Measurements from ENCODE around the gene YARS2. TPM values are rescaled to one million over a fixed set of nuclear protein-coding genes. Genes with fewer than 3 reads are reported as not detected.

YARS2 gene
- polyA plus RNA-seq, 1 donor (not counting 4 experiments of a cell fraction or from before 2014, with no cell fraction given) = 46.8 TPM

DNA sequence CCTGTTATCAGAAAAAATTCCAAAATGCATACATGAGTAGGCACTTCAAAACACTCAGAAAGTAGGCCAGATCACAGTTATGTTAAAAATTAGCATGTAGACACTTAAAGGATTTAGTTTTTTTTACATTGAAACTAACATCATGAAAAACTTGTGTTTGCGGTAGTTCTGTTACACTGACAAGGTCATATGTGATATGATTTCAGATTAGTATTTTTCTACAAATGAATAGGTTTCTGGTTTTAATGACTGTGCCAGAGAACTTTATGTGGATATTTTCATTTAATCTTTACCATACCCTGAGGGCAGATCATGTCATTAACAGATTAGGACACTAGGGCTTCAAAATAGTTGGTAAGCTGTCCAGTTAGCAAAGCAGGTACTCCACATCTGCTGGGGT is 20.7 kb downstream of the YARS2 start:
- FAIRE-seq = no peak

GRCh38 chr12:32727237-32727636 is 28.5 kb downstream of the YARS2 start:
- dilution Hi-C loops (cut with MboI; ENCODE audit: extremely low pct_ligation_motif_present, low sequenced_read_pairs) = no loop called here
- Histone ChIP-seq H3K9me1 (ENCODE audit: control insufficient read depth, extremely low read depth, insufficient read depth, low read length) (no peaks in the 10 kb centered on the region), H3K27ac (ENCODE audit: control insufficient read depth, insufficient read depth, low read length) (no peak overlapping the region), H3K4me2 (ENCODE audit: control insufficient read depth, extremely low read depth, insufficient read depth, low read depth, low read length) (no peak overlapping the region), H2AFZ (ENCODE audit: control insufficient read depth, low read length) (no peak overlapping the region), H3K9ac (ENCODE audit: control insufficient read depth, extremely low read depth, insufficient read depth, low read length) (no peak overlapping the region), H3K9me3 (ENCODE audit: control insufficient read depth, low read depth, low read length) (no peaks in the 10 kb centered on the region), H4K20me1 (ENCODE audit: control insufficient read depth, extremely low read depth, insufficient read depth, low read length) (no peaks in the 10 kb centered on the region), H3K27me3 (ENCODE audit: control insufficient read depth, extremely low read depth, insufficient read depth, low read length) (no peaks in the 10 kb centered on the region), H3K4me1 (ENCODE audit: control insufficient read depth, extremely low read depth, insufficient read depth, low read length) (no peaks in the 10 kb centered on the region), H3K36me3 (ENCODE audit: control insufficient read depth in 2 of 2, extremely low read depth in 1 of 2, insufficient read depth in 2 of 2, low read length in 2 of 2) (peaks cover 8 to 21% of the 10 kb centered on the region in 2 experiments), H3K79me2 (ENCODE audit: control insufficient read depth, insufficient read depth, low read length) (peaks cover 5% of the 10 kb centered on the region), H3K4me3 (ENCODE audit: control insufficient read depth in 2 of 3, extremely low read depth in 1 of 3, insufficient read depth in 2 of 3, low read depth in 1 of 3, low read length in 3 of 3) (no peak overlapping the region)
- DNase-seq (ENCODE audit: low read depth, low spot score) (no peak), FAIRE-seq (no peak)
- TF ChIP-seq EZH2 (IDR thresholded peaks at IDR 0.05; ENCODE audit: low read length) = no peak
- TF ChIP-seq, protein P1, sequence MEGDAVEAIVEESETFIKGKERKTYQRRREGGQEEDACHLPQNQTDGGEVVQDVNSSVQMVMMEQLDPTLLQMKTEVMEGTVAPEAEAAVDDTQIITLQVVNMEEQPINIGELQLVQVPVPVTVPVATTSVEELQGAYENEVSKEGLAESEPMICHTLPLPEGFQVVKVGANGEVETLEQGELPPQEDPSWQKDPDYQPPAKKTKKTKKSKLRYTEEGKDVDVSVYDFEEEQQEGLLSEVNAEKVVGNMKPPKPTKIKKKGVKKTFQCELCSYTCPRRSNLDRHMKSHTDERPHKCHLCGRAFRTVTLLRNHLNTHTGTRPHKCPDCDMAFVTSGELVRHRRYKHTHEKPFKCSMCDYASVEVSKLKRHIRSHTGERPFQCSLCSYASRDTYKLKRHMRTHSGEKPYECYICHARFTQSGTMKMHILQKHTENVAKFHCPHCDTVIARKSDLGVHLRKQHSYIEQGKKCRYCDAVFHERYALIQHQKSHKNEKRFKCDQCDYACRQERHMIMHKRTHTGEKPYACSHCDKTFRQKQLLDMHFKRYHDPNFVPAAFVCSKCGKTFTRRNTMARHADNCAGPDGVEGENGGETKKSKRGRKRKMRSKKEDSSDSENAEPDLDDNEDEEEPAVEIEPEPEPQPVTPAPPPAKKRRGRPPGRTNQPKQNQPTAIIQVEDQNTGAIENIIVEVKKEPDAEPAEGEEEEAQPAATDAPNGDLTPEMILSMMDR (optimal IDR thresholded peaks at IDR 0.05 in 1 of 3, IDR thresholded peaks at IDR 0.05 in 1 of 3, conservative IDR thresholded peaks at IDR 0.05 in 1 of 3; ENCODE audit: extremely low read depth in 1 of 3, insufficient read depth in 2 of 3, low read length in 3 of 3) = no peak

More for the DNA sequence above, 20.7 kb downstream of the YARS2 start:
- dilution Hi-C loops (cut with MboI; ENCODE audit: extremely low pct_ligation_motif_present, low sequenced_read_pairs) = no loop called here
- H3K9me3 ChIP-seq (ENCODE audit: control insufficient read depth, low read depth, low read length) = no peaks in the 10 kb centered on the region
- H3K4me1 ChIP-seq (ENCODE audit: control insufficient read depth, extremely low read depth, insufficient read depth, low read length) = no peaks in the 10 kb centered on the region
- no peak overlapping the region for H2AFZ ChIP-seq (ENCODE audit: control insufficient read depth, low read length)
- no peak for DNase-seq (ENCODE audit: low read depth, low spot score)
- H3K9ac ChIP-seq (ENCODE audit: control insufficient read depth, extremely low read depth, insufficient read depth, low read length) = no peak overlapping the region
- H3K27ac ChIP-seq (ENCODE audit: control insufficient read depth, insufficient read depth, low read length) = no peak overlapping the region
- no peak for TF ChIP-seq EZH2 (IDR thresholded peaks at IDR 0.05; ENCODE audit: low read length)
- TF ChIP-seq, protein P1 (optimal IDR thresholded peaks at IDR 0.05 in 1 of 3, IDR thresholded peaks at IDR 0.05 in 1 of 3, conservative IDR thresholded peaks at IDR 0.05 in 1 of 3; ENCODE audit: extremely low read depth in 1 of 3, insufficient read depth in 2 of 3, low read length in 3 of 3) = no peak
- no peaks in the 10 kb centered on the region for H3K27me3 ChIP-seq (ENCODE audit: control insufficient read depth, extremely low read depth, insufficient read depth, low read length)
- H3K4me2 ChIP-seq (ENCODE audit: control insufficient read depth, extremely low read depth, insufficient read depth, low read depth, low read length) = no peak overlapping the region
- no peaks in the 10 kb centered on the region for H3K9me1 ChIP-seq (ENCODE audit: control insufficient read depth, extremely low read depth, insufficient read depth, low read length)
- peaks cover 7 to 28% of the 10 kb centered on the region in 2 experiments for H3K36me3 ChIP-seq (ENCODE audit: control insufficient read depth in 2 of 2, extremely low read depth in 1 of 2, insufficient read depth in 2 of 2, low read length in 2 of 2)
- no peaks in the 10 kb centered on the region for H4K20me1 ChIP-seq (ENCODE audit: control insufficient read depth, extremely low read depth, insufficient read depth, low read length)
- H3K4me3 ChIP-seq (ENCODE audit: control insufficient read depth in 2 of 3, extremely low read depth in 1 of 3, insufficient read depth in 2 of 3, low read depth in 1 of 3, low read length in 3 of 3) = no peak overlapping the region
- H3K79me2 ChIP-seq (ENCODE audit: control insufficient read depth, insufficient read depth, low read length) = peaks cover under 1% of the 10 kb centered on the region

Measured in keratinocyte (primary cell).